Stimulated activated CD8-positive, alpha-beta memory T cell treated with anti-CD3 and anti-CD28 coated beads, Interleukin-15, amount 100 ng/mL, for 48 hours (primary cell): ENCODE data around the gene ISOC2.
"Not testable (repeated sequence)": the region's sequence is repeated elsewhere in the genome, so short reads cannot be mapped to it uniquely, and the experiment has no call there.

Source experiments
- DNase-seq, 2 donors: peaks; one replicate each; pipeline ENCODE4 v3.0.0-alpha.2; 2020; ENCODE audit warnings: low read depth in 2 of 2

Gene ISOC2

GRCh38 chr19:55461259-55461973, at the start of gene ISOC2:
ISOC2 (minus strand) TSS chr19:55461642; CDS start chr19:55456486, 5,156 bp downstream.
- peak; percentile 100 for DNase-seq

- DNase-seq, result no peak
Observed at GRCh38 chr19:55508120-55508519, 46.7 kb upstream of the ISOC2 start.

- DNase-seq, result no peak
Observed at GRCh38 chr19:55504981-55505380, 43.5 kb upstream of the ISOC2 start.

- no peak for DNase-seq
Observed at GRCh38 chr19:55504252-55504603, 42.8 kb upstream of the ISOC2 start.

- DNase-seq, result peak; percentile 84 to 86
Observed at GRCh38 chr19:55503502-55504251, 42.2 kb upstream of the ISOC2 start.

- no peak for DNase-seq
Observed at GRCh38 chr19:55503157-55503501, 41.7 kb upstream of the ISOC2 start.

- no peak for DNase-seq
Observed at GRCh38 chr19:55502197-55502952, 40.9 kb upstream of the ISOC2 start.

DNA sequence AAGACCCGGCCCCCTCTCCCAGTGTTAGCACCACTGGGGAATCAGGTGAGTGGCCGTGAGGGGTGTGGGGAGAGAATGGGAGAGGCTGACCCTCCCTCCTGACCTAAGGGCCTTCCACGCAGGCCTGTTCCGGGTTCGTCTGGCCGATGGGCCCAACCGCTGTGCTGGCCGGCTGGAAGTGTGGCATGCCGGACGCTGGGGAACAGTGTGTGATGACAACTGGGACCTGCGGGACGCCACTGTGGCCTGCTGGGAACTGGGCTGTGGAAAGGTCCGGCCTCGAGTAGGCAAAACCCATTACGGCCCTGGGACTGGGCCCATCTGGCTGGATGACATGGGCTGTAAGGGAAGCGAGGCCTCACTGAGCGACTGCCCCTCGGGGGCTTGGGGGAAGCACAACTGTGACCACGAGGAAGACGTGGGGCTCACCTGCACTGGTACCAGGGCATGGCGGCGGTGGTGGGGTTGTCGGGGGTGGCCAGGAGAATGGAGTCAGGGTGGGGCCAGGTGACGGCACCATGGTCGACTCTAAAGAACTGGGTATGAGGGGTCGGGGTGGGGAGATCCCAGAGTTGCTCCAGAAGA, 39.0 kb upstream of the ISOC2 start:
- DNase-seq, result no peak

GRCh38 chr19:55498246-55498840, 36.9 kb upstream of the ISOC2 start:
- DNase-seq, result no peak

DNA sequence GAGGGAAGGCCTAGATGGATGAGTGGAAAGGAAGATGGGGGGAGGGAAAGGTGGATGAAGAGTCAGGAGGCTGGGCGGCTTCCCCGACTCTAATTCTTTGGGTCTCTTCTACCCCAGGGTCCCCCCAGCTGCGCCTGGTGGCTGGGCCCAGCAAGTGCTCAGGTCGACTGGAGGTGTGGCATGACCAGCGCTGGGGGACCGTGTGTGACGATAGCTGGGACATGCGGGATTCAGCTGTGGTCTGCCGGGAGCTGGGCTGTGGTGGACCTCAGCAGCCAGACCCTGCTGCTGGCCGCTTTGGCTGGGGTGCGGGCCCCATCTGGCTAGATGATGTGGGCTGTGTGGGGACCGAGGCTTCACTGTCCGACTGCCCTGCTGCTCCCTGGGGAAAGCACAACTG, 36.3 kb upstream of the ISOC2 start:
- no peak for DNase-seq

- not testable (repeated sequence) for DNase-seq
Observed at GRCh38 chr19:55496820-55497219, 35.4 kb upstream of the ISOC2 start.

GRCh38 chr19:55495646-55496349, 34.4 kb upstream of the ISOC2 start:
- DNase-seq, result no peak

DNA sequence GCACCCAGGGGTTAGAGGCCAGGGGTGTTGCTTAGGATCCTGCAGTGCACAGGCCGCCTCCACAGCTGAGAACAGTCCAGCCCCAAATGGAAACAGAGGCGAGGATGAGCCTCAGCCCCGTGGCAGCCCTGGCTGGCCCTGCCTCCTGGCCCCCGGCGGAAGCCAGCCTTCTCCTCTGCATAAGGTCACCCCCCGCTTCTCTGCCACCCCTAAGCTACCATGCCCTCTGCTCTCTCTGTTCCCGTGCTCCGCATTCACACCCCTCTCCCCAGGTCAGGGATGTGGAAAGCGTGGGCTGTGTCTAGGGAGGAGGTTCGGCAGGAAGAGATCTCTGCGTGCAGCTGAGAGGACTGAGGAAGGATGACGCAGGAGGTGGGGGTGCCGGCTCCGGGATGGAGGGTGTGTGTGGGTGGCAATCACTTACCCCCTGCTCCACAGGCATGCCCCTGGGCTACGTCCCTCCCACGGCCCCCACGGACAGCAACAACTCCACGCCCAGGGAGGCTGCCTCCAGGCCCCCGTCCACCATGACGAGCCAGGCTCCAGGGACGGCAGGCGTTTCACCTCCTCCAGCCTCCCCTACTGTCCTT, 32.8 kb upstream of the ISOC2 start:
- DNase-seq, result no peak

GRCh38 chr19:55493645-55494171, 32.3 kb upstream of the ISOC2 start:
- no peak for DNase-seq

DNA sequence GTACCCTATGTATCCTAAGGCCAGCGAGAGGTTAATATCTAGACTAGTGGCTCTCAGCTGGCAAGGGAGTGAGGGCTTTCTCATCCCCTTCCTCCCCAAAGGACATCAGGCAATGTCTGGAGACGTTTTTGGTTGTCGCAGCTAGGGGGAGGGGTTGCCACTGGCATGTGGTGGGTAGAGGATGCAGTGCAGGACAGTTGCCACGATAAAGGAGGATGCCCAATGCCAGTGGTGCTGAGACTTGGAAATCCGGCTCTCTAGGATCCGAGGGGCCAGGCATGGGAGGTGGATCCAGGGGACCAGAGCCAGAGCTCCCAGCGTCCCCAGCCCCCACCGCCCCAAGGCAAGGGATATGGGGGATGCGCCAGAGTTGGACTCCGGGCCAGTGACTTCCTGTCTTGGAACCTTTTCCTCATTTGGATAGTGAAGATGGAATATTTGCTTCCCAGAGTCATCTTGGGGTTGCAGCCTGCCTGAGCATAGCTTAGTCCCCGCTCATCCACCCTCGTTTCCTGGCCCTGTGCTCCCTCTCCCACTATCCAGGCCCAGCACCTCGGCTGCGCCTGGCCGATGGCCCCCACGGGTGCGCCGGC, 31.7 kb upstream of the ISOC2 start:
- no peak for DNase-seq

GRCh38 chr19:55492362-55492944, 31.0 kb upstream of the ISOC2 start:
- no peak for DNase-seq

- no peak for DNase-seq
Observed at GRCh38 chr19:55491546-55492360, 30.3 kb upstream of the ISOC2 start.

GRCh38 chr19:55490478-55491432, 29.3 kb upstream of the ISOC2 start:
- DNase-seq, result no peak
